Activated naive CD4-positive, alpha-beta T cell treated with anti-CD3 and anti-CD28 coated beads, Interleukin-2, amount 50 U/mL, for 72 hours (primary cell): ENCODE results near the gene LRRC14B. TPM values are rescaled to one million over a fixed set of nuclear protein-coding genes. Genes with fewer than 3 reads are reported as not detected.
A peak's percentile ranks its signal among the peaks of the same experiment; 100 is the strongest.
"Not testable (repeated sequence)": the region's sequence is repeated elsewhere in the genome, so short reads cannot be mapped to it uniquely, and the experiment has no call there.

Source experiments
- ATAC-seq, 2 donors: fragments of 150-1000 bp; cut with Tn5 transposase; 2 replicates each; pipeline ENCODE4 v1.10.0; 2021; ENCODE audit warnings: mild to moderate bottlenecking in 2 of 2, moderate library complexity in 2 of 2
- DNase-seq, 2 donors: peaks; one replicate each; pipeline ENCODE4 v3.0.0; 2021 to 2022; ENCODE audit warnings: low spot score in 2 of 2
- H3K27ac Mint-ChIP-seq, 2 donors: one replicate each; pipeline ENCODE4 v1.8.0; 2022; ENCODE audit warnings: mild to moderate bottlenecking in 2 of 2, mixed read lengths in 2 of 2
- H3K36me3 Mint-ChIP-seq, 2 donors: one replicate each; pipeline ENCODE4 v1.8.0; 2022; ENCODE audit warnings: mixed read lengths in 2 of 2
- H3K9me3 Mint-ChIP-seq, 2 donors: one replicate each; pipeline ENCODE4 v1.8.0; 2022; ENCODE audit warnings: mixed read lengths in 2 of 2
- total RNA-seq, 2 donors: library from RNA; stranded (reverse); gene quantifications; one replicate each; pipeline ENCODE4 v1.2.3, GENCODE V29; 2022

Gene LRRC14B
- total RNA-seq, 2 donors from 2014 or later = 0.16 TPM; not detected in 1

GRCh38 chr5:194102-194501 is 2.8 kb downstream of the LRRC14B start:
- Mint-ChIP-seq H3K36me3 (no peaks in the 10 kb centered on the region), H3K27ac (no peak overlapping the region), H3K9me3 (no peaks in the 10 kb centered on the region)
- DNase-seq (no peak), ATAC-seq (no peak)

DNA sequence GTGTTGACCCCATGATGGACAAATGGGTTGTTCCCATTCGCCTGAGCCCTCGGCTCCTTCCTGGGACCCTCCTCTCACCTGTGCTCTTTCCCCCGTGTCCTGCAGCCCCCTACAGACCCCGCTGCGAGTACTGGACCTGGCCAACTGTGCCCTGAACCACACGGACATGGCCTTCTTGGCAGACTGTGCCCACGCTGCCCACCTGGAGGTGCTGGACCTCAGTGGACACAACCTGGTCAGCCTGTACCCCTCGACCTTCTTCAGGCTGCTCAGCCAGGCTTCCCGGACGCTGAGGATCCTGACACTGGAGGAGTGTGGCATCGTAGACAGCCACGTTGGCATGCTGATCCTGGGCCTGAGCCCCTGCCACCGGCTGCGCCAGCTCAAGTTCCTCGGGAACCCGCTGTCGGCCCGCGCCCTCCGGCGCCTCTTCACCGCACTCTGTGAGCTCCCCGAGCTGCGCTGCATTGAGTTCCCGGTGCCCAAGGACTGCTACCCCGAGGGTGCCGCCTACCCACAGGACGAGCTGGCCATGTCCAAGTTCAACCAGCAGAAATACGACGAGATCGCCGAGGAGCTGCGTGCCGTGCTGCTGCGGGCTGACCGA is 3.4 kb downstream of the LRRC14B start:
- DNase-seq = no peak
- no peak overlapping the region for H3K27ac Mint-ChIP-seq
- H3K9me3 Mint-ChIP-seq = no peaks in the 10 kb centered on the region
- H3K36me3 Mint-ChIP-seq = no peaks in the 10 kb centered on the region
- ATAC-seq = no peak

DNA sequence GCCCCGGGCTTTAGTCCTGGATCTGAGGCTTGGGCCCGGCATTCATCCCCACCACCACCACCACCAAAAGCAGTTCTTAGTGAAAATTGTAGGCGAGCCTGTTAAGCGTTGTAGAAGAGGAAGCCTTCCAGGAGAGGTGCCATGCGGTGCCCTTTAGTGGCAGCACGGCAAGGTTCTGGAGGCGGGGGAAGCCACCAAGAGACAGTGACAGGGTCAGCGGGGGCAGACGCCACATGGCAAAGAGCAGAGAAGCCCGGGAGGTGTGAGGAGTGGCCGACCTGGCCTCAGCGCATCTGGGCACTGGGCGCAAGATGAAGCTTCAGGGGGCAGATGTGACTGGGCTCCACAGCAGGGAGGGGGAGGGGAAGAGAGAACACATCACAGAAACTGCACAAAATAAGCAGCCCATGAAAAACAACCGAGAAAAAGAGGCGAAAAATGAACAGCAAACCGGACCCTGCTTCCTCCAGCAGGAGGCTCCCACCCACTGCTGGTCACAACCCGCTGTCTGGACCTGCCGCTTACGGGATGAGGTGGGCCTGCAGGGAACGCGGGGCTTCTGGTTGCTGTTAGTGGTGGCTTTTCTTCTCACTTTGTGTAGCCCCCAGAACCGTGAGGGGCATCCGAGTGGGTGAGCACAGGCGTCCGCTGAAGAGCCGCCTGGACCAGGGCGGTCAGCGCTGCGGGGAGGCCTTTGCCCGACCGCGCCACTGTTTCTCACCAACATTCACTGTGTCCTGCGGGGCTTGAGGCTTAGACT is 4.3 kb downstream of the LRRC14B start:
- no peak for DNase-seq
- ATAC-seq = no peak
- Mint-ChIP-seq H3K9me3 (no peaks in the 10 kb centered on the region), H3K27ac (no peak overlapping the region), H3K36me3 (no peaks in the 10 kb centered on the region)

DNA sequence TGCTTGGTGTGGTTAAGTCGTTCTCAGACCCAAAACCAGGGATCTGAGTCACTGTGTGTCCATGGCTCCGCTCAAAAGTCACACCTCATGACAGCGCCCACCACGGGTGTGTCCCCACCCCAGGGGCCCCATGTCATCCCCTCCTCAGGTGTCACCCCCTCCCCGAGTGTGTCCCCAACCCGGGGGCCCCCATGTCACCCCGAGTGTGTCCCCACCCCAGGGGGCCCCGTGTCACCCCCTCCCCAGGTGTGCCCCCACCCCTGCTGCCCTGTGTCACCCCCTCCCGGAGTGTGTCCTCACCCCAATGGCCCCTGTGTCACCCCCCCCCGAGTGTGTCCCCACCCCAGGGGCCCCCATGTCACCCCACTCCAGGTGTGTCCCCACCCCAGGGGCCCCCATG is 5.1 kb downstream of the LRRC14B start:
- DNase-seq = no peak
- H3K9me3 Mint-ChIP-seq = no peaks in the 10 kb centered on the region
- ATAC-seq = no peak
- H3K27ac Mint-ChIP-seq = no peak overlapping the region
- H3K36me3 Mint-ChIP-seq = no peaks in the 10 kb centered on the region

- not testable (repeated sequence) for ATAC-seq, H3K36me3 Mint-ChIP-seq, DNase-seq, H3K27ac Mint-ChIP-seq, H3K9me3 Mint-ChIP-seq
These were observed 5.7 kb downstream of the LRRC14B start for GRCh38 chr5:197031-197430.

DNA sequence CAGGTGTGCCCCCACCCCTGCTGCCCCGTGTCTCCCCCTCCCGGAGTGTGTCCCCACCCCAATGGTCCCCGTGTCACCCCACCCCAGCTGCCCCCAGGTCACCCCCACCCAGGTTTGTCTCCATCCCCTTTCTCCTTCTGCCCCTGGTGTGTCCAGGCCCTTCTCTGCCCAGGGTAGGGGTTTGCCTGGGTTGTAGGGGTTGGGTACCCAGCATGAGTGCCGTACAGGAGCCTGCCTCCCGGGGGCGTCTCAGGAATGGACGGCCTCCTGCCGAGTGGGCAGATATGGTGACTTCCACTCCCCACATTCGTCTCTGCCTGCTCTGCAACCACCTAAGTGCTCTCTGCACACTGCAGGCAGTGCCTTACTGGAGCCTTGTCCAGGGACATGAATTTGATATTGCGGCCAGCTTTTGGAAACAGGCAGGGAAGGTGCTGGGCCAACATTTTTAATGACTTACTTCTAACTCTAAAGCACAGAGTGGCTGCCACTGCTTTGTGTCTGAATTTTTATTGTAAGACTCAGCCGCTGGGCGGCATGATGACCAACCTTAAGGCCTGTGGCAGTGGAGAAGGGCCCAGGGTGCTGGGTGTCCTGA is 6.7 kb downstream of the LRRC14B start:
- DNase-seq (no peak), ATAC-seq (no peak)
- Mint-ChIP-seq H3K36me3 (peaks cover 0 to 4% of the 10 kb centered on the region in 2 donors), H3K27ac (no peak overlapping the region), H3K9me3 (no peaks in the 10 kb centered on the region)

DNA sequence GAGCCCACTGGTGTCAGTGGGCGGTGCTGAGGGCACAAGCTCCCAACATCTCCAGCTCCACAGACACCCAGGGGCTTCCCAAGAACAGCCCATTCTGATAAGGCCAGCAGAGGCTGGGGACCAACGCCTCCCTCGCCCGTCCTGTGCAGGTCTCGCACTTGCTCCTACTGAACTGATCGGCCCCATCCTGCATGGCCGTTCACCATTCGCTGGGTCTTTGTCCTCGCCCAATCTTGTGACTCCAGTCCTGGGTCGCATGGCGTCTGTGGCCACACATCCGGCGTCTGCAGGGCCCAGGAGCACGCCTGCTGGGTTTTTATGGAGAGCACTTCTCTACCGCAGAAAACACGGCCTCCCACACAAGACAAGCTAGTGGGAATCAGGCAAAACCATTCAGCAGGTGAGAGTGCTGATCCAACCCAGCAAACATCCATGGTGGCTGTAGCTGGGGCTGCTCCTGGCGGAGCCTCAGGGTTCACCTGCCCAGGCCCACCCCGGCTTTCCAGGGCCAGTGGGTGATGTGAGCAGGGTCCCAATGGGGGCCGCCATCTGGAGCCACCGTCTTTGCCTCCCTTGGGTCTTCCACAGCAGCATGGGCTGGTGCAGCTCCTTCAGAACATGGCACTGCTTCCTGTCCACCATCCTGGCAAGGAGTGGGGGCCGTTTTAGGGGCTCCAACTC is 7.4 kb downstream of the LRRC14B start:
- no peak for ATAC-seq
- DNase-seq = no peak
- Mint-ChIP-seq H3K9me3 (no peaks in the 10 kb centered on the region), H3K27ac (no peak overlapping the region), H3K36me3 (peaks cover 0 to 4% of the 10 kb centered on the region in 2 donors)

GRCh38 chr5:199197-199949 is 8.1 kb downstream of the LRRC14B start:
- H3K36me3 Mint-ChIP-seq = peaks cover 0 to 4% of the 10 kb centered on the region in 2 donors
- ATAC-seq (peak in 1 of 2 donors; percentile 7), DNase-seq (no peak)
- H3K9me3 Mint-ChIP-seq = no peaks in the 10 kb centered on the region
- H3K27ac Mint-ChIP-seq = no peak overlapping the region

- peaks cover 0 to 8% of the 10 kb centered on the region in 2 donors for H3K36me3 Mint-ChIP-seq
- ATAC-seq (no peak), DNase-seq (no peak)
- no peaks in the 10 kb centered on the region for H3K9me3 Mint-ChIP-seq
- no peak overlapping the region for H3K27ac Mint-ChIP-seq
These were observed 8.8 kb downstream of the LRRC14B start for GRCh38 chr5:199950-200645.

GRCh38 chr5:200985-201384 is 9.7 kb downstream of the LRRC14B start:
- ATAC-seq (no peak), DNase-seq (no peak)
- peaks cover 0 to 17% of the 10 kb centered on the region in 2 donors for H3K36me3 Mint-ChIP-seq
- H3K27ac Mint-ChIP-seq = no peak overlapping the region
- no peaks in the 10 kb centered on the region for H3K9me3 Mint-ChIP-seq

DNA sequence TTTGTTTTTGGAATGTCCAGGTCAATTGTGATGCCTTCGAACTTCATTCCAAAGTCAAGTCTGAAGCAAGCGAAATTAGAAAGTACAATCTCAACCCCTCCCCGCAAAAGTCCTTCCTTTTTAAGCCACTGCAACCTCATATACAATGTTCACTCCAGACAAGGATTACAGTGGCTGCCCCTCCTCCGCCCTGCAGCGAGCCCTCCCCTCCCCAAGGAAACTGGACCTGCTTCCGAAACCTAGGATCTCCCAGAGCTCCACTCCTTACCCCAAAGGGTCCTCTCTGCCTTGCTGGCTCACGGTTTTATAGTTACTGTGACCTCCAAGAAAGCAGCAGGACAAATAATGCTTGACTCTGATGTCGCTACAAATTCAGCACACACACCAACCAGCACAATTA is 10.4 kb downstream of the LRRC14B start:
- ATAC-seq = no peak
- Mint-ChIP-seq H3K9me3 (no peaks in the 10 kb centered on the region), H3K27ac (no peak overlapping the region), H3K36me3 (peaks cover 0 to 18% of the 10 kb centered on the region in 2 donors)
- no peak for DNase-seq

GRCh38 chr5:203246-203930 is 12.1 kb downstream of the LRRC14B start:
- no peak for ATAC-seq
- Mint-ChIP-seq H3K36me3 (peaks cover 0 to 18% of the 10 kb centered on the region in 2 donors), H3K27ac (no peak overlapping the region), H3K9me3 (no peaks in the 10 kb centered on the region)
- DNase-seq = no peak

- H3K36me3 Mint-ChIP-seq = peaks cover 0 to 18% of the 10 kb centered on the region in 2 donors
- ATAC-seq (no peak), DNase-seq (no peak)
- H3K9me3 Mint-ChIP-seq = no peaks in the 10 kb centered on the region
- no peak overlapping the region for H3K27ac Mint-ChIP-seq
These were observed 12.7 kb downstream of the LRRC14B start for GRCh38 chr5:204001-204400.

GRCh38 chr5:204462-204861 is 13.2 kb downstream of the LRRC14B start:
- H3K9me3 Mint-ChIP-seq = no peaks in the 10 kb centered on the region
- ATAC-seq (no peak), DNase-seq (no peak)
- H3K36me3 Mint-ChIP-seq = peaks cover 0 to 18% of the 10 kb centered on the region in 2 donors
- no peak overlapping the region for H3K27ac Mint-ChIP-seq

- DNase-seq (no peak), ATAC-seq (no peak)
- Mint-ChIP-seq H3K27ac (no peak overlapping the region), H3K9me3 (no peaks in the 10 kb centered on the region), H3K36me3 (peaks cover 0 to 18% of the 10 kb centered on the region in 2 donors)
These were observed 13.8 kb downstream of the LRRC14B start for GRCh38 chr5:204966-205670.
